Fibroblast of the conjunctiva (primary cell): ENCODE results near the gene BAMBI.

Source experiments
- DNase-seq: peaks from one replicate; pipeline ENCODE4 v3.0.0-alpha.2; 2010; ENCODE audit warnings: low read depth

Gene BAMBI

DNA sequence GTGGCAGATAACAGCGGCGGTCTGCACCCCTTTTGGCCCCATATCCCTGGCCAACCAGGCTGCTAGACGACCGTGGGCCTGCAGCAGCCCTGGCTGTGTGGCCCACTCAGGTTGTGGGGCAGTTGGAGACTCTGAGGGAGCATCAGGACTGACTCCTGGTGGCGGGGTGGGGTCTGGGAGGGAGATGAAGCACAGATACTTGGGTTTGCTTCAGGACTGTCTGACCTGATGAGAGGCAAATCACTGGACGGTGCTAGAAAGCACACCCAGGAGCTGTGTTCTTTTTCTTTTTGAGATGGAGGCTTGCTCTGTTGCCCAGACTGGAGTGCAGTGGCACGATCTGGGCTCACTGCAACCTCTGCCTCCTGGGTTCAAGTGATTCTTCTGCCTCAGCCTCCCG lies 28.2 kb downstream of the BAMBI start:
- no peak for DNase-seq

DNA sequence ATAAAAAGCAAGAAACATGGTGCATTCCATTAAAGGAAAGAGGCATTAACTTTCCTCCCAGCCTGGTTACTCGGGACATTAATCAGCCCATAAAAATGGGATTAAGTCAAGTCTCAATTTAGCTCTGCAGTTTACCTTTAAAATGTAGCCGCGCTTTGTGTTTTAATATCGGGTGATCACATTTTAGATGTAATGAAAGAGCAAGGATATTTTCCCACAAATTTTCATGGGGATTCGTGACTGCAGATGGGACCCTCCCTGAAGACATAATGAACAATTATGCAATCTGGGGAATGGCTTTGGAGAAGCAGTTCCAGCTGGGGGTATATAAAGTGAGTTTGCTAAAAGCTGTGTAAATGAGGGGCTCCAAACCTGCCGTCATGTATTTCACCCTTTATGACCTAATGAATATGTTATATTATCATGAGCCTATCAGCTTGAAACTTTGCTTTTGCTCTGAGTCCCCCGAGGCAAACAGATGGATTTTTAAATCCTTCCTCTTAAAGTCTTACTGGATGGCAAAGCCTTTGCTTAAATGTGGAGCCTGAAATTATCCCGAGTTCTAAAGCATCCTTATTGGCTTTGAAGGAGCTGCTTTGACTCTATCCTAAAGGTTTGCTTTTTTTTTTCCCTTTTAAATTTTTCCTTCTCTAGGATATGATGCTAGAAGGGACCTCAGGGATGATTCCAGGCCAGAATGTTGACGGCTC lies 31.8 kb downstream of the BAMBI start:
- no peak for DNase-seq

DNA sequence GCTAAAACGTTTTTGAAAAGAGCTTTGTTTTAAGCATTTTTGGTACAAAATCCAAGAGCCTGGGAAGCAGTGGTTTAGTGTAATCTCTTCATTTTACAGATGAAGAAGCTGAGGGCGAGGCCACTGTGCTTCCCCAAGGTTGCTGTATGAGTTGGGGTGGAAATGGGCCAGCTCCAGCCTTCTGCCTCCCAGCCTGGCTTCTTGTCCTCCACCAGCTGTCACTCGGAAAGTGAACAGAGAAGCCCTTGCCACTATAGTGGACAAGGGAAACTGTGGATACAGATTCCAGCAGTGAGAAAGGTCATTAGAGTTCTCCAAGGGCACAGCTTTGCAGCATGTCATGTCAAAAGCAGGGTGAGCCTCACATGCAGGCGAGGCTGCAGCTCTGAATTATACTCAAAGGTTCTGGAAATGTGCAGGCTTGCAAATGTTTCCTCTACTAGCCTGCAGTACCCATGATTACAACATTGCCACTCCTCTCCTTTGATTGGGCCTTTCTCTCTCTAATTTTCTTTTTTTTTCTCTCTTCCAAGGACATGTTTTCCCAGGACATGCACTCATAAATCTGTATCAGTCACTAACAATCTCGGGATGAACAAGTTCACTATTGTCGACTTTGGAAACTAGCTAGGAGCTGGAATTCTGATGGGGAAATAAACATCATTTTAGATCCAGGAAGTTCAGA lies 33.0 kb downstream of the BAMBI start:
- no peak for DNase-seq

DNA sequence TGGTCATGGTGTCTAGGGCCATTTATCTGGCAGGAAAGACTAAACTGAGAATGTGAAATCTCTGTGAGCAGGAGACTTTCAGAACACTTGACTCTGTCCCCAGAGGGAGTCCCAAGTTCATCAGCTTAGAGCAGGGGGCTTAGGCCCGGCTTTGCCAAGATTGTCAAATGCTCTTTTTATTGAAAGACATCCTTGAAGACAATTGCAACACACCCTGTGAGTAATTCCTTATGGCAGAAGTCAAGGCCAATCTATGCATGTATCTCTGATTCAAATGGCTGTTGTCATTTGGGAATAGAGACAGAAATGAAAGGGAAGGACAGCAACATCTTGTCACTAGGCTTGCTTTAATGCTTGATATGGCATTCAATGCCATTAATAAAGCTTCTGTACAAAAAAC lies 33.7 kb downstream of the BAMBI start:
- DNase-seq: no peak

DNA sequence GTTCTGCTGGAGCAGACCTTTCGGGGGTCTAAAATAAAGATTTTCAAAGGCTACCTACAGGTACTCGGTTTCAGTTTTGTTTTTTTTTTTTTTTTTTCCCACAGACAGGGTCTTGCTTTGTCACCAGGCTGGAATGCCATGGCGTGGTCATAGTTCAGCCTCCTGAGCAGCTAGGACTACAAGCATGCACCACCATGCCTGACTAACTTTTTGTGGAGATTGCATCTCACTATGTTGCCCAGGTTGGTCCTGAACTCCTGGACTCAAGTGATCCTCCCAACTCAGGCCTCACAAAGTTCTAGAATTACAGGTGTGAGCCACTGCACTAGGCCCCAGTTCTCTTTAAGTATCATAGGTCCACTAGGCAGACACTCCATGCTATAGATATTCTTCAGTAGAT lies 34.5 kb downstream of the BAMBI start:
- no peak for DNase-seq

DNA sequence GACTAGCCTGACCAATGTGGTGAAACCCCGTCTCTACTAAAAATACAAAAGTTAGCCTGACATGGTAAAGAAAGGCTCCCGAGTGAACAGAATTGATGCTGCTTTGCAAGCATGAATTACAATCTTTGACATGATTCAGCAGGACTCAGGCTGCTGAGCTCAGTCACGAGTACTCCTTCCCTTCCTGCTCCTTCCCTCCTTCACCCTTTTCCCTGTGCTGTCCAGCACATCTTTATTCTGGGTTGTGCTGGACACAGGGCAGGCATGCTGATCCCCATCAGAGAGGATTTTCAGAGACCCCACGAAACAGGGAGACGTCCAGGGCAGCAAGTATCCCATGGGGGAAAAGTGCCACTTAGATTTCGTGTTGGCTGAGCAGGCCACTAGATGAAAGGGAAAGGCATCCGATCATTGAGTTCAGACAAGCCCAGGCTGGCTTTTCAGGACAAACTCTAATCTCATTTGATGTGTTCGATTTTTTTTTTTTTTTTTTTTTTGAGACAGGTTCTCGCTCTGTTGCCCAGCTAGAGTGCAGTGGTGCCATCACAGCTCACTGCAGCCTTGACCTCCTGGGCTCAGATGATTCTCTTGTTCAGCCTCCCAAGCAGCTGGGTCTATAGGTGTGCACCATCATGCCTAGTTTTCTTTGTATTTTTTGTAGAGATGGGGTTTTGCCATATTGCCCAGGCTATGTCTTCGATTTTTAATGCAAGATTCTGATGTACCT lies 36.5 kb downstream of the BAMBI start:
- DNase-seq: no peak

DNA sequence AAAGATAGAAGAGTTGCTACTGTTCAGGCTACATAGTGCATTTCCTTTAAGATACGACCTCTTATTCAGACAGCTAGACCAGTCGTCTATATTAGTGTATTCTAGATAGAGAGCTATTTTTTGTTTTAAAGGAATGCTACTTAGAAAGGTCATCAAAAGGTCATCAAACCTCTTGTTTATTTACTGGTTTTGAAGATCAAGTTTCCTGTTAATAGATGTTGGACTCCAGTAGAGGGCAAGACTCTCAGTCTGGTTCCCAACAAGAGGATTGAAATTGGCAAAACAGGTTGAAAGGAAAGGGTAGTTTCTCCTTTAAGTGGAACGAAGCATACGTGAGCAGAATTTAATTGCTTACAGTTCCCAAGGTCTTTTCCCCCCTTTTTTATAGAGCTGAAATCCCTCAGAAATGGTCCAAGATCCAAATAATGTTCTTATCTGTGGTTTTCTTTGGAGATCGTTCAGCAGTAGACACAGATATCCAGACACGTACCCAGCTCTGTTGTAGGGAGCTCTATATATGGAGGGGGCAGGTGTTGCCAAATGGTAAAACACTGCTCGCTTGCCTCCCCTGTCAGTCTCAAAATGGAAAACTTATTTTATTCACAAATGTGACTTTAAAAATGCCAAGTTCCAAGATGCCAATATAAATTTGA lies 37.2 kb downstream of the BAMBI start:
- DNase-seq: no peak

DNA sequence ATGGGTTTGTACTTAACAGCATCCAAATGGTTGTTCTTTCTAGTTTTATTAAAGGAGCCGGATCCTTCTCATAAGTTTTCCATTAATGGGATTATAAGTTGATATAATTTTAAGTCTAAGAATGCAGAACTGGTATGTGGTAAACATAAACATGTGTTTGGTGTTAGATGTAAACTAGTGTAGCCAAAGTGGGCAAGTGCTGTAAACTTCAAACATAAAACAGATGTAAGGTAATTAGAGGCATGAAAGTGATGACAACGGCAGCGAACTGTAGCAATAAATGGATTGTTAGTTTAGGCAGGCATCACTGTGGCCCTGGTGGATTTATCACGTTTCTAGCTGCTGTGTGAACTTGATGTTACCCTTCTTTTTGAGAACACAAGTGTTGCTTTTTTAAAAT lies 37.9 kb downstream of the BAMBI start:
- DNase-seq: no peak

DNA sequence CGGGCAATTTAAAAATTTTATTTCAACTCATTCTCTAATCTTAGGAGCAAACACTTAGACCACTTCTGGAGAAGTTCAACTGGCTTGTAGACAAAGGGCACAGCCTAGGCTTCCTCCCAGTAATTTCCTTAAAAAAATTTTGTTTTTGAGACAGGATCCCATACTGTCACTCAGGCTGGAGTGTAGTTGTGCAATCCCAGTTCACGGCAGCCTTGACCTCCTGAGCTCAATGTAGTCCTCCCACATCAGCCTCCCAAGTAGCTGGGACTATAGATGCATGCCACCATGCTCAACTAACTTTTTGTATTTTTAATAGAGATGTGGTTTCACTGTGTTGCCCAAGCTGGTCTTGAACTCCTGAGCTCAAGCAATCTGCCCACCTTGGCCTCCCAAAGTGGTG lies 38.4 kb downstream of the BAMBI start:
- no peak for DNase-seq

DNA sequence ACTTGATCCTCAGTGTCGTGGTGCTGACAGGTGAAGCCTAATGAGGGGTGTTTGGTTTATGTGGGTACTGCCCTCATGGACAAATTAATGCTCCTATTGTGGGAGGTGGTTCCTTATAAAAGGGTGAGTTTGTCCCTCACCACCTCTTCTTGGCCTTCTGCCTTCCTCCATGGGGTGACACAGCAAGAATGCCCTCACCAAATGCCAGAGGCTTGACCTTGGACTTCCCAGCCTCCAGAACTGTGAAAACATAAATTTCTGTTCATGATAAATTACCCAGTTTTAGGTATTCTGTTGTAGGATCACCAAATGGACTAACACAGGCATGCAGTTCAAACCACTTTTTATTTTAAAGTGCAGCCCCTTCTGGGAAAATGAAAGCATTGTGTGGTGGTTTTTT lies 39.4 kb downstream of the BAMBI start:
- no peak for DNase-seq

DNA sequence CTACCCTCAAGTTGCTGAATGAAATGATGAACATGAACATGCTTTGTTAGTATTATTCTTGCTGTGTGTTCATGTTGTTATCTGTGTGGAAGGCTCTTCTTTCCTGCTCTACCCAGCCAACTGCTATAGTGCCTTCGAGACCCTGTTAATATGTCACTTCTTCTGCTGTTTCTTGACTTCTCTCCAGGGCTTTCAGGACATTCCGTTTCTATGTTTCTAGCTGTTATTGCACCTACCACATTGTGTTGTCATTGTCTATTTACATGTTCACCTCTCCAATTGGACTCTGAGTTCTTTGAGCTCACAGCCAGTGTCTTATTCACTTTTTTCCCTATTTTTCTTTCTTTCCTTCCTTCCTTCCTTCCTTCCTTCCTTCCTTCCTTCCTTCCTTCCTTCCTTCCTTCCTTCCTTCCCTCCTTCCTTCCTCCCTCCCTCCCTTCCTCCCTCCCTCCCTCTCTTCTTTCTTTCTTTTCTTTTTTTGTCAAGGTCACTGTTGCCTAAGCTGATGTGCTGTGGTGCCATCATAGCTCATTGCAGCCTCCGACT lies 40.4 kb downstream of the BAMBI start:
- DNase-seq: no peak

DNA sequence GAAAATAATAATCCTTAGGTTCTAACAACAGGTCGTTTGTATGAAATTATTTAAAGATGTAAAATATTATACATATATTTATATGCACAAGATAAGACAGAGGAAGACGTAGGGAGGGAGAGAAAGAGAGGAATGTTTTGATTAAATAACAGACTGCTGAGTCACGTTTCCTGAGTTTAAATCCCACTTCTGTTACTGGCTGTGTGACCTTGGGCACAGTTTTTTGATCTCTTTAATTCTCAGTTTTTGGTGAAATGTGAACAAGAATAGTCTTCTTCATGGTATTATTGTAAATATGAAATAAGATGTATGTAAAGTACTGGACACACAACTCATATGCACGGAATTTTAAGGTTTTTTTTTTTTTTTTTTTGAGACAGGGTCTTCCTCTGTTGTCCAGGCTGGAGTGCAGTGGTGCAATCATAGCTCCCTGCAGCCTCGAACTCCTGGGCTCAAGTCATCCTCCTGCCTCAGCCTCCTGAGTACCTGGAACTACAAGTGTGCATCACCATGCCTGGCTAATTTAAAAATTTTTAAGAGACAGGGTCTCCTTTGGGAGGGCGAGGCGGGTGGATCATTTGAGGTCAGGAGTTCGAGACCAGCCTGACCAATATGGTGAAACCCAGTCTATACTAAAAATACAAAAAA lies 42.6 kb downstream of the BAMBI start:
- DNase-seq: no peak

DNA sequence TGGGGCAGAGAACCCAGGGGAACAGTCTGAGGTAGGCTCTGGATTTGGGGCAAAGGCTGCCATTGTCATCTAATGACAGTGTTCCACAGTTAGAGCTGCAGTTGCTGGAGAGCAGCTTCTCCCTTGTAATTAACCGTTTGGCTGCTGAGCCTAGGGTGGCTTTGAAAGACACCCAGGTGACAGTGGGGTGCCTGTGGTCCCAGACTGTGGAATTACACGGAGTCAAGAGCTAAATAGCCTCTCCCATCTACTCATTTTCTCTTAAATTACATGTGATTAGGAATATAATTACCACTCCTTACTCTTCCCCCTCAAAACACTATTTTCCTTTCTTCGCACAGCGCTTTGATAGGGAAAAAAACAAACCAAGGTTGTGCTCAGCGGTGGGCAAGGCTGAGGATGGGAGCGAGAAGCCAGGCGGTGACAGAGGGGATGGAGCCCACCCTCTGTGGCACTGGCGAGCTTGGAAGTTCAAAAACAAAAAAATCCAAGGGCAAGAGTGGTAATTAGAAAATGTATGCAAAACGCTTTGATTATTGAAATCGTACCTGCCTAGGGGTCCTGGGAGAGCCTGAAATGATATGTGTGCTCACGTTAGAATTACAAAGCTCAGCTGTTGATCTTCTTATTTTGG lies 44.1 kb downstream of the BAMBI start:
- DNase-seq: no peak

DNA sequence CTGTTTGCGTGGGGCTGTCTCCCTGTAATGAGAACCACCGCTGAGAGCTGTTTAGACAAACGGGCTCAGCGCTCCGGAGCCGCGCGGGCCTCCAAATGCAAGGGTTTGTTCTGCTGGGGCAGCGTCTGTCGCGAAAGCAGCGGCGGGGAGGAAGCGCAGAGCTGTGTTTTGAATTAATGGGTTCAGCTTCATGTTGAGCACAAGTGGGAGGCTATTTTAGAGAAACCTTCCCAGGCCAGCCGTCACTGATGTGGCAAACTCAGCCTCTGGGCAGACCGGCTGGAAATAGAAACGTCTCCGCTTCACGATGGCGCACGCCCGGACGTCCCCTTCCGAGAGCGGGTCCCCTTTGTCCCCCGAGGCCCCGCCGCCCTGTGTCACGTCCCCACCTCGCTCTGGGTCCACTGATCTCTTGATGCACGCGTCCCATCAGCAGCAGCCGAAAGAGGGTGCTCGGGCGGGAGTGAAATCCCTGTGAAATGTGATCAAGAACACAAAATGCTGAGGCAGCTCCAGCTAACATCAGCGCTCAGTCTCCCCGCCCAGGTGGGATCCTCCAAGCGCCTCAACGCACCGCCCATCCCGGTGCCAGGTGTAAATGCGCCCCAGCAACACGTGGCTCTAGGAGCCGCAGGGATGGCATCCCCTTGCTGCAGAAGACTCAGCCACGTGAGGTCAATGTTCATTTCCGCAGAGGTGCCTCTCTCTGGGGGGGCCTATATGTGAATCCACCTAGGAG lies 44.9 kb downstream of the BAMBI start:
- no peak for DNase-seq

DNA sequence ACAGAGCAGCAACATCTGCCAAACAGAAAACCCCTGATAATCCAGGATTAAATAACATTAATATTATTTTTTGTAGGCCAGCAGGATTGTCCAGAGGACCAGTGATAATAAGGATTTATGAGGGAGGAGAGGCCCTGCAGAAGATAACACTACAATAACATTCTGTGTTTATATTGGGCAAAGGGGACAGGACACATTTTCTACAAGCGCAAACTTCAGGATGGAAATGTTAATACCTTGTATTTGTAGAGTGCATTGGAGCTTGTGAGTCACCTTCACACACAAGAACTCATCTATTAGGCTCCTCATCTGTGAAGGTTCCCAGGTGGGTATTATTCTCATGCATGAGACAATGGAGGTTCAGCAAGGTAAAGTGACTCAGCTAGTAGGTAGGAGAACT lies 51.0 kb downstream of the BAMBI start:
- no peak for DNase-seq

DNA sequence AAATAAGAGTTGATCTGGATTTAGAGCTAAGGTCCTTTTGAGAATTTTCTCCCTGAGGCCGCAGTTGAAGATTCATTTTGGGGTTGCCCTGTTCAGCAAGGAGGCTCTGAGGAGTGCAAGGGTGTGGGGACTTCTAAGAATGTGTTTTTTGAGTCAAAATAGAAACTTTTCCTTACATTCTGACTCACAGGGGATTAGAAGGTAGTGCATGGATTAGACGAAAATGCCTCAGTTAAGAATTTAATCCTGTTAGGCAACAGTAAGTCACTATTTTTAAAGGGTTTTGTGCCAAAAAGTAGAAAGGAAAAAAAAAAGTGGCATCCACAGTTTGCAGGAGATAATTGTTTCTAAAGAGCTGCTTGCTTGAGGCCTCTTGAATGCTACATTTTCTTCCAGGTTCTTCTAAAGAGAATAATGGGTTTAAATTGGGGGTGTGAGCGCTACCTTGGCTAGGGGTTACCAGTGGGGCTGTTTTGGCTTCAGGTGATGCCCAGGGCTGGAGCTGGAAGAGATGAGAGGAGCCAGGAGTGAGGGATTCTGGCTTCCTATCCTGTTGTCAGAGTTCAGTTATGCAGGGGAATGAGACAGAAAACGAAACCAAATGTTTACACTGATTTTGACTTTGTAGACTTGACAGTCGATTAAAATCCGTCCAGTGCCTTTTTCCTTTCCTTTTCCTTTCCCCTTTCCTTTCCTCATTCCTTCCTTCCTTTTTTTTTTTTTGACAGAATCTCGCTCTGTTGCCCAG lies 52.9 kb downstream of the BAMBI start:
- DNase-seq: peak; percentile 43

DNA sequence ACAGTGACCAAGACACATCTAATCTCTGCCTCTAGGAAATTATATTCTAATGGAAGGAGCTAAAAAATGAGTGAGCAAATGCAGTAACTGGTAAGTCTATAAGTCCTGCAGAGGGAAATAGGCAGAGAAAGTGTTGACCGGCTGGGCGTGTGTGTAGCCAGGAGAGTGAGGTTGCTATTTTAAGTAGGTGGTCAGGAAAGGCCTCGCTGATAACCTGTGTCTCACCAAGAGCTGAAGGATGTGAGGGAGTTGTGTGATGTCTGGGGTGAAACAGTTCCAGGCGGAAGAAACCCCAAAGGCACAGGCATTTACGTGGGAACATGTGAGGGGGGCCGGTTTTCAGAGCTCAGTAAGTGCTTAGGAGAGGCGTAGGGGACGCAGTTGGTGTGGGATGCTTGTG lies 54.8 kb downstream of the BAMBI start:
- DNase-seq: no peak
